Activated CD4-positive, alpha-beta T cell treated with anti-CD3 and anti-CD28 coated beads for 36 hours (primary cell): ENCODE measurements around the gene ITGBL1. TPM values are rescaled to one million over a fixed set of nuclear protein-coding genes. Genes with fewer than 3 reads are reported as not detected.

ENCODE experiments used
- total RNA-seq, 2 experiments: library from RNA; stranded (reverse); gene quantifications; one replicate each; pipeline ENCODE4 v1.2.3, GENCODE V29; 2021

ITGBL1 gene
- total RNA-seq, 2 experiments from 2014 or later, result not detected

Other genes starting within 250 kb of the ITGBL1 start
- not detected for gene NALCN, start 36.2 kb upstream of the ITGBL1 start, total RNA-seq